OCI-LY7 (cell line): ENCODE measurements around the gene ZBP1. TPM values are rescaled to one million over a fixed set of nuclear protein-coding genes. Genes with fewer than 3 reads are reported as not detected.

Experiments
- BruUV-seq: library from RNA; stranded (reverse); fragments of 400-500 nt; replicated peaks from 2 replicates; lab custom pipeline; 2021; lab: Mats Ljungman, UMichigan
- CTCF ChIA-PET: fragments of 300-600 bp; sonication (Branson Sonifier 250); formaldehyde crosslinking; loops from one replicate; lab custom pipeline; 2022; ENCODE audit warnings: antibody characterized with exemption; ENCODE audit not compliant: unreplicated experiment; lab: Charles Lee
- POLR2A ChIA-PET: fragments of 300-600 bp; sonication (Branson Sonifier 250); formaldehyde crosslinking; loops from one replicate; lab custom pipeline; 2022; ENCODE audit warnings: antibody characterized with exemption; lab: Charles Lee
- DNase-seq: peaks from one replicate; pipeline ENCODE4 v3.0.0-alpha.2; 2015; ENCODE audit warnings: low spot score
- H2AFZ ChIP-seq: fragments of 200-600 bp; sonication (generic), shearing (Covaris generic); 2 replicates; pipeline ENCODE4 v1.6.1; 2014; ENCODE audit warnings: mild to moderate bottlenecking, antibody characterized with exemption, low read length, moderate library complexity
- H3K27ac ChIP-seq: fragments of 200-600 bp; sonication (generic); 2 replicates; pipeline ENCODE4 v1.5.1; 2014; ENCODE audit warnings: mixed run types, low read depth, mild to moderate bottlenecking, moderate library complexity, low read length, inconsistent platforms; ENCODE audit not compliant: poor library complexity, severe bottlenecking
- H3K36me3 ChIP-seq: fragments of 200-600 bp; sonication (generic); 2 replicates; pipeline ENCODE4 v1.6.1; 2014; ENCODE audit warnings: mild to moderate bottlenecking, antibody characterized with exemption, low read length, moderate library complexity, mixed read lengths; ENCODE audit not compliant: insufficient read depth
- H3K4me1 ChIP-seq: fragments of 200-600 bp; sonication (generic); 2 replicates; pipeline ENCODE4 v1.5.1; 2014; ENCODE audit warnings: mild to moderate bottlenecking, low read length; ENCODE audit not compliant: insufficient read depth, poor library complexity, severe bottlenecking
- H3K4me2 ChIP-seq: fragments of 200-600 bp; sonication (generic); 2 replicates; pipeline ENCODE4 v1.6.1; 2014; ENCODE audit warnings: mild to moderate bottlenecking, low read length
- H3K4me3 ChIP-seq: fragments of 200-600 bp; sonication (generic); 2 replicates; pipeline ENCODE4 v1.5.1; 2014; ENCODE audit warnings: mild to moderate bottlenecking, low read depth, low read length; ENCODE audit not compliant: poor library complexity, severe bottlenecking
- H3K79me2 ChIP-seq: fragments of 200-600 bp; sonication (generic); 2 replicates; pipeline ENCODE4 v1.6.1; 2016; ENCODE audit warnings: low read depth, mild to moderate bottlenecking, low read length, moderate library complexity, mixed read lengths; ENCODE audit not compliant: insufficient read depth
- H3K9me2 ChIP-seq: fragments of 200-600 bp; sonication (generic); 2 replicates; pipeline ENCODE4 v1.6.1; 2016; ENCODE audit warnings: mild to moderate bottlenecking, low read length, mixed read lengths; ENCODE audit not compliant: insufficient read depth
- H3K9me3 ChIP-seq: fragments of 200-600 bp; sonication (generic); 2 replicates; pipeline ENCODE4 v1.6.1; 2014; ENCODE audit warnings: mild to moderate bottlenecking, mixed run types, low read length, mixed read lengths
- H4K20me1 ChIP-seq: fragments of 200-600 bp; sonication (generic); 2 replicates; pipeline ENCODE4 v1.6.1; 2014; ENCODE audit warnings: mild to moderate bottlenecking, antibody characterized with exemption, low read length, moderate library complexity, mixed read lengths; ENCODE audit not compliant: insufficient read depth
- EZH2phosphoT487 ChIP-seq: fragments of 200-600 bp; sonication (generic); IDR thresholded peaks from 2 replicates; pipeline ENCODE4 v1.6.1; 2018; ENCODE audit warnings: low read depth, borderline replicate concordance, mild to moderate bottlenecking, mixed run types, antibody characterized with exemption, low read length, moderate library complexity, mixed read lengths
- intact Hi-C: fragments of 100-400 bp; cut with micrococcal nuclease; formaldehyde crosslinking; loops from one replicate; pipeline ENCODE4 v1.10.0; 2022; ENCODE audit not compliant: unreplicated experiment
- total RNA-seq, 2 experiments: library from RNA; depleted of rRNA in 1 of 2; stranded (reverse); fragments of >200 nt in 1 of 2; shearing (Covaris generic) in 1 of 2; gene quantifications; 2 replicates each; pipeline ENCODE4 v1.2.3, GENCODE V29; 2014 to 2022
- TF ChIP-seq, protein P1 (sequence below): fragments of 200-600 bp; sonication (generic); conservative IDR thresholded peaks from 2 replicates; pipeline ENCODE4 v1.5.1; 2014; ENCODE audit warnings: mild to moderate bottlenecking, antibody characterized with exemption, low read length, moderate library complexity, mixed read lengths

The ZBP1 gene
- total RNA-seq, 2 experiments from 2014 or later, result 1.5 to 3.7 TPM

- no peaks in the 10 kb centered on the region for H3K79me2 ChIP-seq
- no peak for DNase-seq
- no TSS peak for BruUV-seq
- H3K9me3 ChIP-seq, result peaks cover 10% of the 10 kb centered on the region; the same call in 1 of the 2 replicates
- H3K27ac ChIP-seq, result no peak overlapping the region
- H3K9me2 ChIP-seq, result no peaks in the 10 kb centered on the region
- POLR2A ChIA-PET, result no interaction called here
- H3K4me3 ChIP-seq, result no peak overlapping the region
- no peak overlapping the region for H3K4me2 ChIP-seq
- H3K4me1 ChIP-seq, result peaks cover 5% of the 10 kb centered on the region
- H2AFZ ChIP-seq, result no peak overlapping the region
- CTCF ChIA-PET, result interaction anchor here (0.6 kb wide), 1 partner anchor 203 kb away, joined by 3 read pairs; no protein-coding TSS in a partner anchor
- no peaks in the 10 kb centered on the region for H3K36me3 ChIP-seq
- intact Hi-C loops, result loop anchor here (5.0 kb wide), 1 partner anchor 499 kb away; no protein-coding TSS in a partner anchor
- no peaks in the 10 kb centered on the region for H4K20me1 ChIP-seq
- TF ChIP-seq, protein P1, sequence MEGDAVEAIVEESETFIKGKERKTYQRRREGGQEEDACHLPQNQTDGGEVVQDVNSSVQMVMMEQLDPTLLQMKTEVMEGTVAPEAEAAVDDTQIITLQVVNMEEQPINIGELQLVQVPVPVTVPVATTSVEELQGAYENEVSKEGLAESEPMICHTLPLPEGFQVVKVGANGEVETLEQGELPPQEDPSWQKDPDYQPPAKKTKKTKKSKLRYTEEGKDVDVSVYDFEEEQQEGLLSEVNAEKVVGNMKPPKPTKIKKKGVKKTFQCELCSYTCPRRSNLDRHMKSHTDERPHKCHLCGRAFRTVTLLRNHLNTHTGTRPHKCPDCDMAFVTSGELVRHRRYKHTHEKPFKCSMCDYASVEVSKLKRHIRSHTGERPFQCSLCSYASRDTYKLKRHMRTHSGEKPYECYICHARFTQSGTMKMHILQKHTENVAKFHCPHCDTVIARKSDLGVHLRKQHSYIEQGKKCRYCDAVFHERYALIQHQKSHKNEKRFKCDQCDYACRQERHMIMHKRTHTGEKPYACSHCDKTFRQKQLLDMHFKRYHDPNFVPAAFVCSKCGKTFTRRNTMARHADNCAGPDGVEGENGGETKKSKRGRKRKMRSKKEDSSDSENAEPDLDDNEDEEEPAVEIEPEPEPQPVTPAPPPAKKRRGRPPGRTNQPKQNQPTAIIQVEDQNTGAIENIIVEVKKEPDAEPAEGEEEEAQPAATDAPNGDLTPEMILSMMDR, result no peak
- TF ChIP-seq EZH2phosphoT487, result no peak
Observed at GRCh38 chr20:57591289-57592229, 28.7 kb downstream of the ZBP1 start.

GRCh38 chr20:57590485-57591288 is 29.5 kb downstream of the ZBP1 start:
- Histone ChIP-seq H4K20me1 (no peaks in the 10 kb centered on the region), H3K4me2 (no peak overlapping the region), H3K27ac (no peak overlapping the region), H3K9me3 (peaks cover 10% of the 10 kb centered on the region; the same call in 1 of the 2 replicates), H3K36me3 (no peaks in the 10 kb centered on the region), H3K4me3 (no peak overlapping the region), H3K79me2 (no peaks in the 10 kb centered on the region), H2AFZ (no peak overlapping the region), H3K4me1 (peaks cover 4% of the 10 kb centered on the region), H3K9me2 (no peaks in the 10 kb centered on the region)
- DNase-seq, result no peak
- POLR2A ChIA-PET, result no interaction called here
- intact Hi-C loops, result loop anchor here (5.0 kb wide), 1 partner anchor 498 kb away; no protein-coding TSS in a partner anchor
- TF ChIP-seq EZH2phosphoT487, result no peak
- TF ChIP-seq, protein P1, result no peak
- no TSS peak for BruUV-seq
- CTCF ChIA-PET, result no interaction called here
